ENCODE results near the gene CDK5R1. TPM values are rescaled to one million over a fixed set of nuclear protein-coding genes. Genes with fewer than 3 reads are reported as not detected.
A peak's percentile ranks its signal among the peaks of the same experiment; 100 is the strongest.

Gene CDK5R1
- total RNA-seq, 4 donors from 2014 or later: 1.3 to 41.2 (median 2.4) TPM

GRCh38 chr17:32452281-32452680 is 34.5 kb upstream of the CDK5R1 start:
- no peak overlapping the region for H3K27ac ChIP-seq
- in situ Hi-C loops (cut with MboI; ENCODE audit: low pct_ligation_motif_present in 1 of 4, low pct_unique_long_range_greater_than_20kb in 1 of 4, low sequenced_read_pairs in 3 of 4): loop anchor here in 2 of 4 donors (25.0 kb wide), 1 partner anchor 310 kb away; no protein-coding TSS in a partner anchor
- peaks cover 0 to 67% (median 21%) of the 10 kb centered on the region in 4 donors for H3K36me3 ChIP-seq
- no peaks in the 10 kb centered on the region for H3K9me3 ChIP-seq
- peaks cover 0 to 10% (median 3%) of the 10 kb centered on the region in 4 donors for H3K4me1 ChIP-seq
- intact Hi-C loops (cut with DNase I; ENCODE audit: low total_unique reads): no loop called here
- no peak for DNase-seq
- no peak overlapping the region for H3K4me3 ChIP-seq
- TF ChIP-seq CTCF (IDR thresholded peaks at IDR 0.05) (no peak), EP300 (IDR thresholded peaks at IDR 0.05; ENCODE audit: low read depth) (no peak), POLR2AphosphoS5 (IDR thresholded peaks at IDR 0.05) (no peak), POLR2A (IDR thresholded peaks at IDR 0.05) (no peak)
- no peaks in the 10 kb centered on the region for H3K27me3 ChIP-seq
- WGBS, 2 donors (ENCODE audit: low coverage in 1 of 2): 95 to 100% methylated on average over 1 of the region's 1 CpG

- peaks cover 0 to 76% (median 19%) of the 10 kb centered on the region in 4 donors for H3K36me3 ChIP-seq
- peaks cover 0 to 14% (median 5%) of the 10 kb centered on the region in 4 donors for H3K4me1 ChIP-seq
- no peak for DNase-seq
- in situ Hi-C loops (cut with MboI; ENCODE audit: low pct_ligation_motif_present in 1 of 4, low pct_unique_long_range_greater_than_20kb in 1 of 4, low sequenced_read_pairs in 3 of 4): loop anchor here in 2 of 4 donors (25.0 kb wide), 1 partner anchor 309 kb away; no protein-coding TSS in a partner anchor
- H3K9me3 ChIP-seq: no peaks in the 10 kb centered on the region
- no peaks in the 10 kb centered on the region for H3K27me3 ChIP-seq
- H3K4me3 ChIP-seq: no peak overlapping the region
- 93 to 100% methylated on average over 2 of the region's 2 CpGs for WGBS, 2 donors (ENCODE audit: low coverage in 1 of 2)
- intact Hi-C loops (cut with DNase I; ENCODE audit: low total_unique reads): no loop called here
- TF ChIP-seq POLR2A (IDR thresholded peaks at IDR 0.05): no peak
- no peak overlapping the region for H3K27ac ChIP-seq
Measured at GRCh38 chr17:32453370-32453769, 33.4 kb upstream of the CDK5R1 start.

GRCh38 chr17:32458371-32458770 is 28.4 kb upstream of the CDK5R1 start:
- in situ Hi-C loops (cut with MboI; ENCODE audit: low pct_ligation_motif_present in 1 of 4, low pct_unique_long_range_greater_than_20kb in 1 of 4, low sequenced_read_pairs in 3 of 4): loop anchor here in 2 of 4 donors (25.0 kb wide), 1 partner anchor 304 kb away; no protein-coding TSS in a partner anchor
- Histone ChIP-seq H3K27ac (peak overlapping the region in 2 of 4 donors; percentile 53 to 55), H3K27me3 (no peaks in the 10 kb centered on the region), H3K4me1 (peaks cover 0 to 5% (median 1%) of the 10 kb centered on the region in 4 donors), H3K36me3 (peaks cover 0 to 40% (median 15%) of the 10 kb centered on the region in 4 donors), H3K9me3 (no peaks in the 10 kb centered on the region), H3K4me3 (no peak overlapping the region)
- TF ChIP-seq POLR2A (IDR thresholded peaks at IDR 0.05) (no peak), POLR2AphosphoS5 (IDR thresholded peaks at IDR 0.05) (no peak), EP300 (IDR thresholded peaks at IDR 0.05; ENCODE audit: low read depth) (no peak), CTCF (IDR thresholded peaks at IDR 0.05) (no peak)
- intact Hi-C loops (cut with DNase I; ENCODE audit: low total_unique reads): no loop called here
- DNase-seq: no peak

- H3K4me1 ChIP-seq: peaks cover 0 to 5% (median 1%) of the 10 kb centered on the region in 4 donors
- TF ChIP-seq POLR2A (IDR thresholded peaks at IDR 0.05): no peak
- WGBS, 2 donors (ENCODE audit: low coverage in 1 of 2): 83 to 87% methylated on average over 4 of the region's 4 CpGs
- in situ Hi-C loops (cut with MboI; ENCODE audit: low pct_ligation_motif_present in 1 of 4, low pct_unique_long_range_greater_than_20kb in 1 of 4, low sequenced_read_pairs in 3 of 4): loop anchor here in 2 of 4 donors (25.0 kb wide), 1 partner anchor 302 kb away; no protein-coding TSS in a partner anchor
- H3K36me3 ChIP-seq: peaks cover 0 to 43% (median 13%) of the 10 kb centered on the region in 4 donors
- DNase-seq: no peak
- H3K9me3 ChIP-seq: no peaks in the 10 kb centered on the region
- H3K4me3 ChIP-seq: no peak overlapping the region
- intact Hi-C loops (cut with DNase I; ENCODE audit: low total_unique reads): no loop called here
- no peaks in the 10 kb centered on the region for H3K27me3 ChIP-seq
- no peak overlapping the region for H3K27ac ChIP-seq
Measured at GRCh38 chr17:32460054-32460453, 26.7 kb upstream of the CDK5R1 start.

GRCh38 chr17:32461498-32461852 is 25.3 kb upstream of the CDK5R1 start:
- Histone ChIP-seq H3K36me3 (peaks cover 0 to 43% (median 17%) of the 10 kb centered on the region in 4 donors), H3K27me3 (no peaks in the 10 kb centered on the region), H3K4me3 (no peak overlapping the region), H3K9me3 (no peaks in the 10 kb centered on the region), H3K27ac (no peak overlapping the region), H3K4me1 (peaks cover 0 to 5% (median 1%) of the 10 kb centered on the region in 4 donors)
- WGBS, 2 donors (ENCODE audit: low coverage in 1 of 2): 64 to 73% methylated on average over 4 of the region's 4 CpGs
- in situ Hi-C loops (cut with MboI; ENCODE audit: low pct_ligation_motif_present in 1 of 4, low pct_unique_long_range_greater_than_20kb in 1 of 4, low sequenced_read_pairs in 3 of 4) (loop anchor here in 2 of 4 donors (25.0 kb wide), 1 partner anchor 301 kb away; no protein-coding TSS in a partner anchor), intact Hi-C loops (cut with DNase I; ENCODE audit: low total_unique reads) (no loop called here)
- no peak for DNase-seq
- TF ChIP-seq POLR2A (IDR thresholded peaks at IDR 0.05): no peak
- no peak for TF ChIP-seq CTCF (IDR thresholded peaks at IDR 0.05)
- no peak for TF ChIP-seq POLR2AphosphoS5 (IDR thresholded peaks at IDR 0.05)
- no peak for TF ChIP-seq EP300 (IDR thresholded peaks at IDR 0.05; ENCODE audit: low read depth)

All from transverse colon (tissue), 4 donors.